GM23338 (cell line): ENCODE data around the gene STK33.

ENCODE experiments used
- EZH2 ChIP-seq: fragments of 200-600 bp; sonication (generic); IDR thresholded peaks from one replicate; pipeline ENCODE4 v1.8.0; 2017; ENCODE audit warnings: antibody characterized with exemption, mild to moderate bottlenecking, low read depth; ENCODE audit not compliant: unreplicated experiment
- TF ChIP-seq, protein P1 (sequence below), 2 experiments: fragments of 200-600 bp in 1 of 2; sonication (generic) in 1 of 2; conservative IDR thresholded peaks; 2 replicates each; pipeline versions ENCODE4 v1.5.1 to v1.6.1; 2016 to 2017; ENCODE audit warnings: antibody characterized with exemption in 2 of 2, low read depth in 2 of 2, mild to moderate bottlenecking in 2 of 2, moderate library complexity in 1 of 2

DNA sequence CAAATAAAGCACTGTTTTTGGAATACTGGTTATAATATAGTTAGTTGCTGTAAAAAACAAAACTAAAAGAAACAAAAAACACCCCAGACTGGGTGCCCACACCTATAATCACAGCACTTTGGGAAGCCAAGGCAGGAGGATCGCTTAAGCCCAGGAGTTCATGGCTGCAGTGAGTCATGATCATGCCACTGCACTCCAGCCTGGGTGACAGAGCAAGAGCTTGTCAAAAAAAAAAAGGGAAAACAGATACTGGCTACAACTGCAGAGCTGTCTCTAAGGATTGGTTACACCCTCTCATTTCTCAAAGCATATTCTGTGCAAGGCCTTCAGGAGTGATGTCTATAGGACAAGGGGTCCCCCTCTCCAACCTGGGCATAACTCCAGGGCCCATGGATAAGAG is 14.6 kb upstream of the STK33 start:
- TF ChIP-seq, protein P1, sequence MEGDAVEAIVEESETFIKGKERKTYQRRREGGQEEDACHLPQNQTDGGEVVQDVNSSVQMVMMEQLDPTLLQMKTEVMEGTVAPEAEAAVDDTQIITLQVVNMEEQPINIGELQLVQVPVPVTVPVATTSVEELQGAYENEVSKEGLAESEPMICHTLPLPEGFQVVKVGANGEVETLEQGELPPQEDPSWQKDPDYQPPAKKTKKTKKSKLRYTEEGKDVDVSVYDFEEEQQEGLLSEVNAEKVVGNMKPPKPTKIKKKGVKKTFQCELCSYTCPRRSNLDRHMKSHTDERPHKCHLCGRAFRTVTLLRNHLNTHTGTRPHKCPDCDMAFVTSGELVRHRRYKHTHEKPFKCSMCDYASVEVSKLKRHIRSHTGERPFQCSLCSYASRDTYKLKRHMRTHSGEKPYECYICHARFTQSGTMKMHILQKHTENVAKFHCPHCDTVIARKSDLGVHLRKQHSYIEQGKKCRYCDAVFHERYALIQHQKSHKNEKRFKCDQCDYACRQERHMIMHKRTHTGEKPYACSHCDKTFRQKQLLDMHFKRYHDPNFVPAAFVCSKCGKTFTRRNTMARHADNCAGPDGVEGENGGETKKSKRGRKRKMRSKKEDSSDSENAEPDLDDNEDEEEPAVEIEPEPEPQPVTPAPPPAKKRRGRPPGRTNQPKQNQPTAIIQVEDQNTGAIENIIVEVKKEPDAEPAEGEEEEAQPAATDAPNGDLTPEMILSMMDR (conservative IDR thresholded peaks at IDR 0.05; ENCODE audit: low read depth in 2 of 2): no peak
- TF ChIP-seq EZH2: no peak
